Panc1 (cell line): ENCODE measurements around the gene RANBP17. TPM values are rescaled to one million over a fixed set of nuclear protein-coding genes. Genes with fewer than 3 reads are reported as not detected.

Source experiments
- ATAC-seq: fragments of 200-7000 bp; cut with Tn5 transposase; 2 replicates; pipeline ENCODE4 v1.9.1; 2020; ENCODE audit warnings: mild to moderate bottlenecking, moderate library complexity
- BruUV-seq: library from RNA; stranded (reverse); fragments of 400-500 nt; replicated peaks from 2 replicates; lab custom pipeline; 2021; lab: Mats Ljungman, UMichigan
- CTCF ChIA-PET: fragments of 300-600 bp; sonication (Branson Sonifier 250); formaldehyde crosslinking; loops from one replicate; lab custom pipeline; 2022; ENCODE audit warnings: antibody characterized with exemption; lab: Charles Lee
- POLR2A ChIA-PET: fragments of 300-600 bp; sonication (Branson Sonifier 250); formaldehyde crosslinking; loops from one replicate; lab custom pipeline; 2022; ENCODE audit warnings: antibody characterized with exemption; lab: Charles Lee
- DNase-seq: peaks from one replicate; pipeline ENCODE4 v3.0.0-alpha.2; 2010; ENCODE audit warnings: low read depth, low spot score
- H3K27ac ChIP-seq: 2 replicates; pipeline ENCODE4 v1.5.1; 2011; ENCODE audit warnings: mild to moderate bottlenecking, low read length, inconsistent platforms
- H3K27me3 ChIP-seq: fragments of 200-500 bp; sonication (Bioruptor generic); 2 replicates; pipeline ENCODE4 v1.6.0; 2014; ENCODE audit warnings: low read length, inconsistent platforms; ENCODE audit not compliant: control insufficient read depth, insufficient read depth
- H3K36me3 ChIP-seq: fragments of 200-500 bp; sonication (Bioruptor generic); 2 replicates; pipeline ENCODE4 v1.5.1; 2014; ENCODE audit warnings: inconsistent platforms, mild to moderate bottlenecking, low read length, moderate library complexity; ENCODE audit not compliant: control insufficient read depth, insufficient read depth
- H3K4me1 ChIP-seq: 2 replicates; pipeline ENCODE4 v1.5.1; 2011; ENCODE audit warnings: inconsistent platforms, mild to moderate bottlenecking, low read length, moderate library complexity; ENCODE audit not compliant: control insufficient read depth, insufficient read depth
- H3K4me3 ChIP-seq, 2 experiments: 2 replicates each; pipeline ENCODE4 v1.5.1; 2011 to 2012; ENCODE audit warnings: low read depth in 2 of 2, low read length in 2 of 2, mild to moderate bottlenecking in 2 of 2, inconsistent platforms in 1 of 2, moderate library complexity in 1 of 2
- H3K9me3 ChIP-seq: fragments of 200-500 bp; sonication (Bioruptor generic); 2 replicates; pipeline ENCODE4 v1.5.1; 2014; ENCODE audit warnings: low read depth, mild to moderate bottlenecking, inconsistent platforms, low read length, moderate library complexity; ENCODE audit not compliant: control insufficient read depth, insufficient read depth
- POLR2AphosphoS5 ChIP-seq: IDR thresholded peaks from 2 replicates; pipeline ENCODE4 v1.6.1; 2012; ENCODE audit warnings: mild to moderate bottlenecking, low read depth, low read length, moderate library complexity
- SIN3A ChIP-seq: IDR thresholded peaks from 2 replicates; pipeline ENCODE4 v1.6.1; 2012; ENCODE audit warnings: low read depth, mild to moderate bottlenecking, low read length, moderate library complexity, borderline replicate concordance; ENCODE audit not compliant: insufficient read depth
- TCF7L2 ChIP-seq: IDR thresholded peaks from 2 replicates; pipeline ENCODE4 v1.6.1; 2011; ENCODE audit warnings: mild to moderate bottlenecking, low read depth, low read length, inconsistent platforms
- in situ Hi-C: cut with HindIII; loops from 2 replicates; pipeline ENCODE4 v1.10.0; 2016; ENCODE audit warnings: low sequenced_read_pairs, low pct_unique_long_range_greater_than_20kb
- intact Hi-C: fragments of 100-400 bp; cut with micrococcal nuclease; formaldehyde crosslinking; loops from one replicate; pipeline ENCODE4 v1.10.0; 2022; ENCODE audit not compliant: unreplicated experiment
- total RNA-seq: library from RNA; stranded (reverse); gene quantifications from one replicate; pipeline ENCODE4 v1.2.1, GENCODE V29; 2021; ENCODE audit not compliant: unreplicated experiment
- TF ChIP-seq, protein P1 (sequence below): fragments of 450-650 bp; IDR thresholded peaks from 2 replicates; pipeline ENCODE4 v1.5.1; 2017; ENCODE audit warnings: mild to moderate bottlenecking
- TF ChIP-seq, protein P2 (sequence below), 2 experiments: IDR thresholded peaks; 2 replicates each; pipeline ENCODE4 v1.6.1; 2011 to 2012; ENCODE audit warnings: low read depth in 2 of 2, control low read depth in 1 of 2, low read length in 1 of 2, mild to moderate bottlenecking in 1 of 2, moderate library complexity in 1 of 2; ENCODE audit not compliant: insufficient read depth in 1 of 2

Gene RANBP17
- total RNA-seq, 1 experiment from 2014 or later: not detected

DNA sequence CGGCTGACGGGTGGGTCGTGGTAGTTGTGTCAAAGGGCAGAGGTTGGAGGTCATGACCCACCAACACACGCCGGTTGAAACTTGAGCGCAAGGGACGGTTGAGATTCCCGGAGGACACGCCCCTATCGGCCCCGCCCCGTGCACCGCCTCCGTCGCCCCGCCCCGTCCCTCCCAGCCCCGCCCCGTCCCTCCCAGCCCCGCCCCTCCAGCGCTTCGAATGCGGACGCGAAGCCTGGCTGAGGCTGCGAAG, 226 bp upstream of the RANBP17 start:
- ATAC-seq (no peak), DNase-seq (no peak)
- Histone ChIP-seq H3K4me1 (no peaks in the 10 kb centered on the region), H3K4me3 (peak overlapping the region in 1 of 2 experiments; percentile 37; a peak in 1 of 4 replicates), H3K27me3 (no peaks in the 10 kb centered on the region), H3K36me3 (peaks cover 3% of the 10 kb centered on the region; the same call in 1 of the 2 replicates), H3K9me3 (peaks cover 12% of the 10 kb centered on the region), H3K27ac (no peak overlapping the region)
- intact Hi-C loops: no loop called here
- POLR2A ChIA-PET: no interaction called here
- CTCF ChIA-PET: no interaction called here
- no TSS peak for BruUV-seq
- in situ Hi-C loops: no loop called here
- TF ChIP-seq, protein P1, sequence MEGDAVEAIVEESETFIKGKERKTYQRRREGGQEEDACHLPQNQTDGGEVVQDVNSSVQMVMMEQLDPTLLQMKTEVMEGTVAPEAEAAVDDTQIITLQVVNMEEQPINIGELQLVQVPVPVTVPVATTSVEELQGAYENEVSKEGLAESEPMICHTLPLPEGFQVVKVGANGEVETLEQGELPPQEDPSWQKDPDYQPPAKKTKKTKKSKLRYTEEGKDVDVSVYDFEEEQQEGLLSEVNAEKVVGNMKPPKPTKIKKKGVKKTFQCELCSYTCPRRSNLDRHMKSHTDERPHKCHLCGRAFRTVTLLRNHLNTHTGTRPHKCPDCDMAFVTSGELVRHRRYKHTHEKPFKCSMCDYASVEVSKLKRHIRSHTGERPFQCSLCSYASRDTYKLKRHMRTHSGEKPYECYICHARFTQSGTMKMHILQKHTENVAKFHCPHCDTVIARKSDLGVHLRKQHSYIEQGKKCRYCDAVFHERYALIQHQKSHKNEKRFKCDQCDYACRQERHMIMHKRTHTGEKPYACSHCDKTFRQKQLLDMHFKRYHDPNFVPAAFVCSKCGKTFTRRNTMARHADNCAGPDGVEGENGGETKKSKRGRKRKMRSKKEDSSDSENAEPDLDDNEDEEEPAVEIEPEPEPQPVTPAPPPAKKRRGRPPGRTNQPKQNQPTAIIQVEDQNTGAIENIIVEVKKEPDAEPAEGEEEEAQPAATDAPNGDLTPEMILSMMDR: no peak
- TF ChIP-seq, protein P2, sequence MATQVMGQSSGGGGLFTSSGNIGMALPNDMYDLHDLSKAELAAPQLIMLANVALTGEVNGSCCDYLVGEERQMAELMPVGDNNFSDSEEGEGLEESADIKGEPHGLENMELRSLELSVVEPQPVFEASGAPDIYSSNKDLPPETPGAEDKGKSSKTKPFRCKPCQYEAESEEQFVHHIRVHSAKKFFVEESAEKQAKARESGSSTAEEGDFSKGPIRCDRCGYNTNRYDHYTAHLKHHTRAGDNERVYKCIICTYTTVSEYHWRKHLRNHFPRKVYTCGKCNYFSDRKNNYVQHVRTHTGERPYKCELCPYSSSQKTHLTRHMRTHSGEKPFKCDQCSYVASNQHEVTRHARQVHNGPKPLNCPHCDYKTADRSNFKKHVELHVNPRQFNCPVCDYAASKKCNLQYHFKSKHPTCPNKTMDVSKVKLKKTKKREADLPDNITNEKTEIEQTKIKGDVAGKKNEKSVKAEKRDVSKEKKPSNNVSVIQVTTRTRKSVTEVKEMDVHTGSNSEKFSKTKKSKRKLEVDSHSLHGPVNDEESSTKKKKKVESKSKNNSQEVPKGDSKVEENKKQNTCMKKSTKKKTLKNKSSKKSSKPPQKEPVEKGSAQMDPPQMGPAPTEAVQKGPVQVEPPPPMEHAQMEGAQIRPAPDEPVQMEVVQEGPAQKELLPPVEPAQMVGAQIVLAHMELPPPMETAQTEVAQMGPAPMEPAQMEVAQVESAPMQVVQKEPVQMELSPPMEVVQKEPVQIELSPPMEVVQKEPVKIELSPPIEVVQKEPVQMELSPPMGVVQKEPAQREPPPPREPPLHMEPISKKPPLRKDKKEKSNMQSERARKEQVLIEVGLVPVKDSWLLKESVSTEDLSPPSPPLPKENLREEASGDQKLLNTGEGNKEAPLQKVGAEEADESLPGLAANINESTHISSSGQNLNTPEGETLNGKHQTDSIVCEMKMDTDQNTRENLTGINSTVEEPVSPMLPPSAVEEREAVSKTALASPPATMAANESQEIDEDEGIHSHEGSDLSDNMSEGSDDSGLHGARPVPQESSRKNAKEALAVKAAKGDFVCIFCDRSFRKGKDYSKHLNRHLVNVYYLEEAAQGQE (IDR thresholded peaks at IDR 0.05; ENCODE audit: insufficient read depth in 1 of 2, low read depth in 2 of 2, low read length in 1 of 2): no peak
- TF ChIP-seq SIN3A: no peak
- TF ChIP-seq POLR2AphosphoS5: no peak
- TF ChIP-seq TCF7L2: no peak

DNA sequence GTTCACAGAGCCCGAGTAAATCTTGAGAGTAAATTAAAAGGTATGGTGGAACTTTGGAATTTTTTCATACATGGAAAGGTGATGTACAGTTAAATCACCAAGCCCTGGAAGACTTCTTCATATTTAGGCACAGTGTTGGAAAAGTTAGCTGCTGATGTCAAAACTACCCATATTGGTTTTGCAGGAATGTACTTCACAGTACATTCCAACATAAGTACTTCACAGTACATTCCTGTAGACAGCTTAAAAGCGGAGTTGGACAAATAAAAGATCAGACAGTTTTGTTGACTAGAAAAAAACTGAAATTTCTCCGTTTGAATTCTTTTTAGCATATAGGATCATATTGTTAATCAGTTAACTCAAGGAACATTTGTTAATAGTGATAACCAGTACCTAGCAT, 1.8 kb downstream of the RANBP17 start:
- intact Hi-C loops (no loop called here), in situ Hi-C loops (no loop called here)
- POLR2A ChIA-PET: no interaction called here
- BruUV-seq: no TSS peak
- DNase-seq: no peak
- Histone ChIP-seq H3K4me1 (no peaks in the 10 kb centered on the region), H3K4me3 (no peak overlapping the region), H3K27me3 (no peaks in the 10 kb centered on the region), H3K27ac (no peak overlapping the region), H3K36me3 (peaks cover 3% of the 10 kb centered on the region; the same call in 1 of the 2 replicates), H3K9me3 (peaks cover 12% of the 10 kb centered on the region)
- no peak for ATAC-seq
- TF ChIP-seq TCF7L2: no peak
- CTCF ChIA-PET: no interaction called here

DNA sequence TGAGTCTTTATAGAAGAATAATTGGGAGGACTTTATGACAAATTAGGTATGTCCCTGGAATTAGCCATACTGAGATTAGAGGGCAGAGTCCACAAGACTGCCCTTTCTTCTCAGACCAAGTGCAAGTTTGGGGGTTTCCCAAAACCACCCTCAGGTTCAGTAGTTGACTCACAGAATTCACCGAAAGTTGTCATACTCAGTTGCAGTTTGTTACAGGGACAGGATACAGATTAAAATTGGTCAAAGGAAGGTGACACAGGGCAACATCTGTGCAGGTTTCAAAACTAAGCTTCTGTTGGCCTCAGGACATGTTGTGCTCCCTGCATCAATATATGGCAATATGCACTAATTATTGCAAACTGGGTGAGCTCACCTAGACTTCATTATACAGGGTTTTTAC, 3.8 kb downstream of the RANBP17 start:
- intact Hi-C loops: no loop called here
- Histone ChIP-seq H3K9me3 (peaks cover 8% of the 10 kb centered on the region), H3K27ac (no peak overlapping the region), H3K36me3 (peaks cover 3% of the 10 kb centered on the region; the same call in 1 of the 2 replicates), H3K27me3 (no peaks in the 10 kb centered on the region), H3K4me1 (no peaks in the 10 kb centered on the region), H3K4me3 (no peak overlapping the region)
- no peak for ATAC-seq
- ChIA-PET POLR2A (no interaction called here), CTCF (no interaction called here)
- BruUV-seq: no TSS peak
- TF ChIP-seq POLR2AphosphoS5 (no peak), SIN3A (no peak), TCF7L2 (no peak)
- TF ChIP-seq, protein P2 (IDR thresholded peaks at IDR 0.05; ENCODE audit: insufficient read depth in 1 of 2, low read depth in 2 of 2, low read length in 1 of 2): no peak
- TF ChIP-seq, protein P1: no peak
- in situ Hi-C loops: no loop called here
- DNase-seq: no peak
